GM18909 (cell line): ENCODE data around the gene GAK.
"Not testable (repeated sequence)": the region's sequence is repeated elsewhere in the genome, so short reads cannot be mapped to it uniquely, and the experiment has no call there.

Experiments
- ATAC-seq: cut with Tn5 transposase; IDR thresholded peaks from one replicate; pipeline ENCODE4 v1.9.1; 2021; ENCODE audit warnings: mild to moderate bottlenecking; ENCODE audit not compliant: unreplicated experiment, poor library complexity

Gene GAK

GRCh38 chr4:823176-823760 is 108.8 kb downstream of the GAK start:
- no peak for ATAC-seq

DNA sequence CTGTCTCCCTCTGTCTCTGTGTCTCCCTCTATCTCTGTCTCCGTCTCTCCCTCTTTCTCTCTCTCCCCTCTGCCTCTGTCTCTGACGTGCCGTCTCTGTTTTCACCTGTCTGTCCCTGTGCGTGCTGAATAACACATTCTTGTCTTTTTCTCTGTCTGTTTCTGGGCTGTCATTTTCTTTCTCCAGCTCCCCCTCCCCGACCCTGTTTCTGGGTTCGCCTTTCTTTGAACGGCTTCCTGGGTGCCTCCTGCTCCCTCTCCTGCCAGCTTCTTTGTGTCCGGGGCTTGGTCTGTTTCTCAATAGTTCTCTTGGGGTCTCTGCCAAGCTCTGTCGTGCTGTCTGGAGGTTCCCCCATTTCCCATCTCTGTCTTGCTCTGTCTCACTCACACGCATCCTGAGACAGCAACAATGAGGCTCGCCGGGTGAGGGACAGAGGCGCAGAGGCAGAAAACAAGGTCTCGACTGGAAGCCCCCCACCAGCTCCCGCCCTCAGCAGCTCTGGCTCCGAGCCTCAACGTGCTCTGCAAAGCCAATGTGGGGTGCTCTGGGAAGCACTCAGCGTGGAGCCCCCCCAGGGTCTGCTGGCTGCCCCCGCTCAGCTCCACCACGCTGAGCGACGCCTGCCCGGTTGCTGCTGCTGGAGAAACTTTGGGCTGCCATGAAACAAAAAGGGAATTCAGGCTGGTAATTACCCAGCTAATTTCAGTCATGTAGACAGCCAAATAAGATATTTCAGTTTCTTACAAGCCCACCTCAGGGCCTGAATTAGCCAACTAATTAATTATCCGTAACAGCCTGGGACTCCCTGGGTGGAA is 109.5 kb downstream of the GAK start:
- no peak for ATAC-seq

DNA sequence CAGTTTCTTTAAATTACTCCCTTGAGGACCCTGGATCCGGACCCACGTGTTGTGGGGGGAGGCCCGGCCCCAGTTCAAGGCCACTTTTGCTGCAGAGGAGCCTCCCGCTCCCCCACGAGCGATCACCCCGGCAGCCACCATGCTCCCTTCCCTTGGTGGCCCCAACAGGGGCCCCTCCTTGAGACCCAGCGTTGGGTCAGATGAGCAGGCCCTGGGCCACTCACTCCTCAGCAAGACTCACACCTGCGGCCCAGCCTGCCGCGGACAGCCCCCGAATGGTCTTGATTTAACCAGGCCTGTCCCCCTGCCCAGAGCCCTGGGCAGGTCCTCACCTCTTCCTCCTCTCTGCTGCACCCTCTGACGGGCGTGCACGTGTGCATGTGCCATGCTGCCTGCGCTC is 110.5 kb downstream of the GAK start:
- no peak for ATAC-seq

DNA sequence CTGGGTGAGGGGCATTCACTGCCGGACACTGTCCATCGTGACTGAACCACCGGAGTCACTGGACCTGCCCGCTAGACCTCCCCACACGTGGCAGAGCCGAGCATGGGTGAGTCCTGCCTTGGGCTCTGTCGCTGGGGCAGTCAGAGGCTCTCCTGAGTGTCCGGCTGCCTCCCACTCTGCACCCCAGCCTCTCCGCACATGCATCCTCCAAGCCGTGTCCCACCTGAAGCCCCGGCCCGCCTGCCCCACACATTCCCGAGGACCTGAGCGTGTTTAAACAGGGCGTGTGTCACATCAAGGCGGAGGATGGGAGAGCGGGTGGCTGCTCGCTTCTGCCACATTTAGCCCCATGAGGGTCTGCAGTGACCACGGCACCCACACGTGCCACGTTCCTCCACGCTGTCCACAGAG is 110.9 kb downstream of the GAK start:
- ATAC-seq = no peak

DNA sequence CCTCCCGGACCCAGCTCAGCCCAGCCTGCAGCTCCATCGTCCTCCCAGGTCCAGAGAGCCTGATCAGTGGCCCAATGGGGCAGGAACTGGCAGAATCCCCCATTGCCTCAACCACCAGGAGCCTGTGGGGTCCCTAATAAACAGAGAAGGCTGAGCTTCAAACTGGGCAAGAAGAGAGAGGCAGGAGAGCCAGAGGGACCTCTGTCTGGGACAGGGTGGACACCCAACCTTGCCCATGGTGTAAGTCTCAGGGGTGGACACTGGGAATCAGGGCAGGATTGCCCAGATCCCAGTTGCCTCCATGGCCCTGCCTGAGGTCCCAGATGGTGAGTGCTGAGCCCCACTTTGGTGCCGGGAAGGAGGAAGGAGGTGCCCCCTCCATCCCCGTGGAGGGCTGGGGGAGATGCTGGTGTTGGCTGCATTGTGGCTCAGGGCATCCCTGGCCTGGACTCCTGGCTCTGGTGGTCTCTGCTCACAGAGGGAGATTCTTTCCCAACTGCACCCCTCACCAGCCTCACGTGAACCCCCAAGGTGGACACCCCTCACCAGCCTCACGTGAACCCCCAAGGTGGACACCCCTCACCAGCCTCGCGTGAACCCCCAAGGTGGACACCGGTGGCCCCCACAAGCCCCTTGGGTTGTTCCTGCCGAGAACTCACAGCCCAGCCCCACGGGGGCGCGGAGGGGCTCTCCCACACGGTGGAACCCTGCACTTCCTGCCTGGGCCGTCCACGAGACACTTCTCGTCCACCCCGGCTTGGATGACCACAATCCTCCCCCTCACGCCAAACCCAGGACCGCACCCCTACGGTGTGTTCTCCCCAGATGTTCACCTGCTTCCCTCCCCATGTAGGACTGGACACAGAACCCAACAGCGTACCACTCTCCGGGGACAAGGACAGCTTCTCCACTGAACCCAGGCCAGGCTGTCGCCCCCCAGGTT is 111.6 kb downstream of the GAK start:
- ATAC-seq = no peak

DNA sequence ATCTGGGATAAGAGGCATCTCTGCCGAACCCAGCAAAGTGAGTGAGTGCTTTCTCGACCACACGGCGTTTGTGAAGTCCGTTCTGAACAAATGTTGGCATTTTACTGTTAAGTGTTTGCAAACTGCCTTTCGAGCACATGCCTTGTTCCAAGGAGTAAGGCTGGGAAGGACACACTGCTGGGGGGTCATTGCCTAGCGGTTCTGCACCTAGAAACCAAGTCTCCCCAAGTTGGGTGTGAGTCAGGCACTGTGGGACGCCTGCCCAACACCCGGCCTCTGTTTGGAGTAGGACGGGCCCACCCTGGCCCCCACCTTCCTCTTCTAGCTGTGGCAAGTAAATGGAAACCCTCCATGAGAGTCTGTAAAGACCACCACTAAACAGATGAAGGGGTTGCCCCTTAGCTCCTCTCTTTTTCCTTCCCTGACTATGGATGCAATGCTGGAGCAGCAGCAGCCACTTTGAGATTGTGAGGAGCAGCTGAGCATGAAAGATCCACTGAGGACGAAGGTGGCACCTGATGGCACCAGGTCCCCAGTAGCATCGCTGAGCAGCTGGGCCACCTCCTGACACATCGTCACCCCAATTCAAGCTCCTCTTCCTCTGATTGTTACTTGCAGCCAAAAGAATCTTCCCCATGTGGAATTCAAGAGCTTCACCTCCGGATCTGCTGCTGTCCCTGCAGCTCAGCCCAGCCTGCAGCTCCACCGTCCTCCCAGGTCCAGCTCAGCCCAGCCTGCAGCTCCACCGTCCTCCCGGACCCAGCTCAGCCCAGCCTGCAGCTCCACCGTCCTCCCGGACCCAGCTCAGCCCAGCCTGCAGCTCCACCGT is 112.5 kb downstream of the GAK start:
- ATAC-seq = no peak

- no peak for ATAC-seq
These were observed 113.8 kb downstream of the GAK start for GRCh38 chr4:818106-818921.

DNA sequence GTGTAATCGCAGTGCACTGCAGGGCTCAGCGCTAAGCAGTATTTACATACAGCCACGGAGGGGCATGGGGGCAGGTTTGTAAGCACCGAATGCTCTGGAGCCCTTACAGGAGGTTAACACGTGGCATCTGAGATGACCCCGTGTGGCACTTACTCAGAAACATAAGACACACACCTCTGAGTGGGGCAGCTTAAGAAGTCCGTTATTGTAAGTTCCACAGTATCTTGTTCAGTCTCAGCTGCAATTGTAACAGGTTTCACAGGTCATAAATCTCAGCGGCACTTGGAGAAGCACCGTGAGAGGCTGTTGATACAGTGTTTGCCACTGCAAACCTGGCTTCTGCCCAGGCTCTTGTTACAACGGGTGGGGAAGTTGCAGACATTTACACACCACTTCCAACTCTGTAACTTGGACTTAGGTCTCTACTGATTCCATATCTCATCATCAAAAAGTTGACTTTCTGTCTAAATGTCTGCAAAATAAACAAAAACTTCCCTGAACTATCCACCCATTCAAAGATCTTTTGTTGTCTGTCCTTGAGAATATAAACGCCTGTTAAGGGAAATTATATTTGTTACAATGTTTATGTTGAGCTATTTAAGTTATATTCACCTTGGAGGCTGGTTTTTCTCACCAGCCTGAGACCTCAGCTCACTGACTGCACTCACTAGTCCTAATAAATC is 116.5 kb downstream of the GAK start:
- no peak for ATAC-seq

DNA sequence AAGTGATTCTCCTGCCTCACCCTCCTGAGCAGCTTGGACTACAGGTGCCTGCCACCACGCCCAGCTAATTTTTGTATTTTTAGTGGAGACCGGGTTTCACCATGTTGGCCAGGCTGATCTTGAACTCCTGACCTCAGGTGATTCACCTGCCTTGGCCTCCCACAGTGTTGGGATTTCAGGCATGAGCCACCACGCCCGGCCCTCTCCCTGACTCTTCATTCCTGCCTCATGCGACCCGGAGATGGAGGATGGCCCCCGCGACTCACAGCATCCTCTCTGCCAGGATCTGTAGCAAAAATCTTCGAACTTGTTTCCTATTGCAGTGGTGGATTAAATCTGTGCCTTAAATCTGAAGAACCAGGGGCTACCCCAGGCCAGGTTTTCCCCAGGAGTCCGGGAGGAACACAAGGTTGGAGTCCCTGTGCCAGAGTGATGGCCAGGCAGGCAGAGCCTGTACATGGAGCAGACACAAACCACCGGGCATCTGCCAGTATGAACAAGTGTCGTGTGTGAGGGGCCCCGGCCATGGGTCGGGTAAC is 117.7 kb downstream of the GAK start:
- ATAC-seq = no peak

DNA sequence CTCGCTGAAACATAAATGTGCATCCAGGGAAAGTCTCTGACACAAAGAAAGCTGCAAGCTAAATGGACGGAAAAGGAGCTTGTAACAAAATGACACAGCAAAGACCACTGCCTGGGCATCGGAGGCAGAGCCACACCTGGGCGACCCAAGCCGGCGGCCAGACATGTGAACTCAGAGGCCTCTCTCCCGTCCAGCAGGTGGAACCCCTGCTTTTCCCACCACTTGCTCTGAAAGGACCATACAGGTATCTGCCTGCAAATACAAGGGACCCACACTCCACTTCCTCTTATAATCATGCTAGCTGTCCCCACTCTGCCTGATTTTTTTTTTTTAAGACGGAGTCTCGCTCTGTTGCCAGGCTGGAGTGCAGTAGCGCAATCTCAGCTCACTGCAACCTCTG is 118.2 kb downstream of the GAK start:
- no peak for ATAC-seq

- no peak for ATAC-seq
These were observed 123.1 kb downstream of the GAK start for GRCh38 chr4:808860-809570.

- ATAC-seq = no peak
These were observed 124.3 kb downstream of the GAK start for GRCh38 chr4:807792-808191.

- not testable (repeated sequence) for ATAC-seq
These were observed 125.1 kb downstream of the GAK start for GRCh38 chr4:806979-807378.

GRCh38 chr4:804804-805203 is 127.3 kb downstream of the GAK start:
- ATAC-seq = no peak

GRCh38 chr4:803884-804283 is 128.2 kb downstream of the GAK start:
- no peak for ATAC-seq

- ATAC-seq = no peak
These were observed 130.5 kb downstream of the GAK start for GRCh38 chr4:801436-802124.
